Right cardiac atrium (tissue), 5 donors: Measurements from ENCODE around the gene AGAP4. TPM values are rescaled to one million over a fixed set of nuclear protein-coding genes. Genes with fewer than 3 reads are reported as not detected.
"Not testable (repeated sequence)": the region's sequence is repeated elsewhere in the genome, so short reads cannot be mapped to it uniquely, and the experiment has no call there.

Experiments
- ATAC-seq, 2 donors: fragments of 200-7000 bp; cut with Tn5 transposase; one replicate each; pipeline versions ENCODE4 v1.8.0 to v1.9.1; 2020; ENCODE audit warnings: moderate library complexity in 2 of 2, mild to moderate bottlenecking in 1 of 2
- DNase-seq, 3 donors: peaks; one replicate each; pipeline ENCODE4 v3.0.0-alpha.2; 2020
- H3K27ac ChIP-seq: one replicate; pipeline ENCODE4 v1.5.1; 2013; ENCODE audit warnings: mild to moderate bottlenecking, low read length, control low read depth, moderate library complexity
- H3K27me3 ChIP-seq: one replicate; pipeline ENCODE4 v1.6.1; 2013; ENCODE audit not compliant: control insufficient read depth, insufficient read depth
- H3K4me1 ChIP-seq: one replicate; pipeline ENCODE4 v1.6.1; 2013; ENCODE audit warnings: low read length; ENCODE audit not compliant: control insufficient read depth, insufficient read depth
- H3K4me3 ChIP-seq: one replicate; pipeline ENCODE4 v1.5.1; 2013; ENCODE audit warnings: low read length, control low read depth
- H3K9me3 ChIP-seq: one replicate; pipeline ENCODE4 v1.6.1; 2013; ENCODE audit warnings: low read length; ENCODE audit not compliant: control insufficient read depth
- WGBS: extraction: QIAGEN DNeasy Blood & Tissue Kit; methylation state at CpG from one replicate; pipeline ENCODE4 v1.1.7; 2013; 5-methylcytosine and 5-hydroxymethylcytosine counted together
- intact Hi-C, 4 donors: fragments of 100-400 bp; cut with DNase I; formaldehyde crosslinking; loops; one replicate each; pipeline versions ENCODE4 v1.11.0 to v1.14.0; 2022 to 2023
- polyA plus RNA-seq: library from polyadenylated mRNA; stranded (reverse); fragments of 200-250 nt; gene quantifications from one replicate; pipeline ENCODE4 v1.2.3, GENCODE V29; 2013
- total RNA-seq, 4 donors: library from RNA; stranded (reverse); fragmentation: NEBNext Ultra II Directional; extraction: Animal tissue kit (Norgen Biotek cat#: 25700); gene quantifications; one replicate each; pipeline ENCODE4 v1.2.1, GENCODE V29; 2021
- donor health status: healthy with polysubstance abuse.
- donor health status: DM: no; HTN: yes; CAD: no.
- donor health status: DM: no; HTN: no; CAD: no.
- donor health status: DM: no; HTN: yes; CAD: no; lungs with severe emphysema.
- donor health status: DM: yes; HTN: yes; CAD: no.

AGAP4 gene
- total and polyA plus RNA-seq, 5 donors: 6.0 to 9.3 (median 7.2) TPM

- ATAC-seq, H3K27ac ChIP-seq, DNase-seq, H3K27me3 ChIP-seq, H3K9me3 ChIP-seq, H3K4me3 ChIP-seq, H3K4me1 ChIP-seq, intact Hi-C loops: not testable (repeated sequence)
- WGBS: 90% methylated on average over 5 of the region's 6 CpGs
Observed at GRCh38 chr10:45790694-45791426, 56.4 kb downstream of the AGAP4 start.

- H3K27ac ChIP-seq, H3K4me3 ChIP-seq, DNase-seq, H3K4me1 ChIP-seq, H3K9me3 ChIP-seq, H3K27me3 ChIP-seq, intact Hi-C loops, ATAC-seq: not testable (repeated sequence)
- 97% methylated on average over 8 of the region's 8 CpGs for WGBS
Observed at GRCh38 chr10:45789991-45790390, 57.3 kb downstream of the AGAP4 start.

GRCh38 chr10:45787212-45787741, 60.0 kb downstream of the AGAP4 start:
- DNase-seq, H3K27ac ChIP-seq, intact Hi-C loops, H3K27me3 ChIP-seq, ATAC-seq, H3K4me1 ChIP-seq, H3K4me3 ChIP-seq, H3K9me3 ChIP-seq: not testable (repeated sequence)
- WGBS: 49% methylated on average over 2 of the region's 5 CpGs

- ATAC-seq, H3K27me3 ChIP-seq, H3K9me3 ChIP-seq, H3K4me3 ChIP-seq, intact Hi-C loops, H3K27ac ChIP-seq, H3K4me1 ChIP-seq, DNase-seq: not testable (repeated sequence)
- WGBS: 41% methylated on average over 1 of the region's 1 CpG
Observed at GRCh38 chr10:45786217-45786616, 61.1 kb downstream of the AGAP4 start.

Other genes with a start within 250 kb of the AGAP4 start
- 10 to 100 TPM; 16.3 to 20.6 (median 18.6) TPM for gene ZFAND4, start 174.7 kb downstream of the AGAP4 start, total RNA-seq
- gene ZFAND4, start 174.7 kb downstream of the AGAP4 start, polyA plus RNA-seq: 5.4 TPM
- gene WASHC2C, start 120.2 kb downstream of the AGAP4 start, total RNA-seq: 10 to 100 TPM; 32.9 to 77.4 (median 62.6) TPM
- 16.7 TPM for gene WASHC2C, start 120.2 kb downstream of the AGAP4 start, polyA plus RNA-seq
- 10 to 100 TPM; 61.2 to 75.7 (median 68.3) TPM for gene TIMM23, start 125.0 kb upstream of the AGAP4 start, total RNA-seq
- 117 TPM for gene TIMM23, start 125.0 kb upstream of the AGAP4 start, polyA plus RNA-seq
- 100 to 1,000 TPM; 173 to 233 (median 222) TPM for gene NCOA4, start 183.1 kb upstream of the AGAP4 start, total RNA-seq
- gene NCOA4, start 183.1 kb upstream of the AGAP4 start, polyA plus RNA-seq: 93.7 TPM
- not detected for gene MSMB, start 198.8 kb upstream of the AGAP4 start, total RNA-seq
- not detected for gene MSMB, start 198.8 kb upstream of the AGAP4 start, polyA plus RNA-seq